Measurements from ENCODE around the gene HSPA1B.

- TF ChIP-seq RAD21 (IDR thresholded peaks at IDR 0.05; ENCODE audit: low read depth) (no peak), TCF12 (IDR thresholded peaks at IDR 0.05; ENCODE audit: low read depth) (no peak), CREB1 (IDR thresholded peaks at IDR 0.05; ENCODE audit: low read depth) (no peak), MAX (IDR thresholded peaks at IDR 0.05) (no peak)
Measured at GRCh38 chr6:31836474-31837368, 9.2 kb downstream of the HSPA1B start.

All from Ishikawa (cell line).